CD14-positive monocyte (primary cell): ENCODE results near the gene ACTN4. TPM values are rescaled to one million over a fixed set of nuclear protein-coding genes. Genes with fewer than 3 reads are reported as not detected.
"Not testable (repeated sequence)": the region's sequence is repeated elsewhere in the genome, so short reads cannot be mapped to it uniquely, and the experiment has no call there.

Experiments
- DNase-seq, 3 donors: peaks; one replicate each; pipeline ENCODE4 v3.0.0-alpha.2; 2011 to 2022
- H2AFZ ChIP-seq: 2 replicates; pipeline ENCODE4 v1.6.0; 2012; ENCODE audit warnings: mild to moderate bottlenecking, low read depth, low read length, inconsistent platforms; ENCODE audit not compliant: insufficient read depth, poor library complexity, severe bottlenecking
- H3K27ac ChIP-seq, 2 donors: 1 replicate in 1 of 2; 2 replicates in 1 of 2; pipeline ENCODE4 v1.5.1; 2012 to 2013; ENCODE audit warnings: low read length in 2 of 2, control low read depth in 1 of 2, inconsistent platforms in 1 of 2, low read depth in 1 of 2, mild to moderate bottlenecking in 1 of 2
- H3K27me3 ChIP-seq, 2 donors: one replicate each; pipeline versions ENCODE4 v1.6.0 to v1.6.1; 2011 to 2013; ENCODE audit warnings: low read length in 2 of 2; ENCODE audit not compliant: control insufficient read depth in 2 of 2, insufficient read depth in 2 of 2
- H3K36me3 ChIP-seq, 2 donors: replicated peaks in 1 of 2; 1 replicate in 1 of 2; 2 replicates in 1 of 2; pipeline versions ENCODE4 v1.5.1 to v1.6.1; 2012 to 2013; ENCODE audit warnings: low read length in 2 of 2, control low read depth in 1 of 2, inconsistent platforms in 1 of 2, mild to moderate bottlenecking in 1 of 2; ENCODE audit not compliant: insufficient read depth in 2 of 2, control insufficient read depth in 1 of 2
- H3K4me1 ChIP-seq, 2 donors: 1 replicate in 1 of 2; 2 replicates in 1 of 2; pipeline versions ENCODE4 v1.5.1 to v1.6.1; 2012 to 2013; ENCODE audit warnings: low read length in 2 of 2, control low read depth in 1 of 2, inconsistent platforms in 1 of 2, mild to moderate bottlenecking in 1 of 2, moderate library complexity in 1 of 2; ENCODE audit not compliant: insufficient read depth in 2 of 2, control insufficient read depth in 1 of 2
- H3K4me2 ChIP-seq: replicated peaks from 2 replicates; pipeline ENCODE3; 2012; ENCODE audit warnings: low read length, moderate library complexity, mild to moderate bottlenecking; ENCODE audit not compliant: poor library complexity, severe bottlenecking; ENCODE audit errors: extremely low read depth
- H3K4me3 ChIP-seq, 3 experiments: fragments of 200-600 bp in 1 of 3; sonication (generic) in 1 of 3; replicated peaks in 1 of 3; 1 replicate in 2 of 3; 2 replicates in 1 of 3; pipeline ENCODE4 v1.5.1; 2011 to 2013; ENCODE audit warnings: low read length in 3 of 3, mild to moderate bottlenecking in 3 of 3, control low read depth in 2 of 3, low read depth in 2 of 3, inconsistent platforms in 1 of 3, moderate library complexity in 1 of 3
- H3K79me2 ChIP-seq: 2 replicates; pipeline ENCODE4 v1.6.0; 2012; ENCODE audit warnings: mild to moderate bottlenecking, control low read depth, inconsistent platforms, low read length, moderate library complexity; ENCODE audit not compliant: insufficient read depth
- H3K9ac ChIP-seq: 2 replicates; pipeline ENCODE4 v1.6.0; 2017; ENCODE audit warnings: low read length, mild to moderate bottlenecking; ENCODE audit not compliant: insufficient read depth, poor library complexity, severe bottlenecking
- H3K9me3 ChIP-seq, 2 donors: replicated peaks in 1 of 2; 1 replicate in 1 of 2; 2 replicates in 1 of 2; pipeline versions ENCODE4 v1.5.1 to v1.6.1; 2012 to 2013; ENCODE audit warnings: low read length in 2 of 2, control low read depth in 1 of 2; ENCODE audit not compliant: control insufficient read depth in 1 of 2, insufficient read depth in 1 of 2
- H4K20me1 ChIP-seq: 2 replicates; pipeline ENCODE4 v1.6.0; 2012; ENCODE audit warnings: mild to moderate bottlenecking, low read length, control low read depth, moderate library complexity; ENCODE audit not compliant: insufficient read depth
- H3K27ac Mint-ChIP-seq, 7 donors: one replicate each; pipeline ENCODE4 v1.8.0; 2020; ENCODE audit warnings: mild to moderate bottlenecking in 7 of 7, mixed read lengths in 7 of 7, moderate library complexity in 6 of 7, inconsistent platforms in 2 of 7
- H3K27me3 Mint-ChIP-seq, 3 donors: one replicate each; pipeline ENCODE4 v1.8.0; 2021 to 2022; ENCODE audit warnings: low read depth in 3 of 3, mild to moderate bottlenecking in 3 of 3, mixed read lengths in 3 of 3, moderate library complexity in 3 of 3, inconsistent platforms in 1 of 3
- H3K36me3 Mint-ChIP-seq, 2 donors: one replicate each; pipeline ENCODE4 v1.8.0; 2020; ENCODE audit warnings: mixed read lengths in 2 of 2, inconsistent platforms in 1 of 2, mild to moderate bottlenecking in 1 of 2
- H3K4me1 Mint-ChIP-seq: one replicate; pipeline ENCODE4 v1.8.0; 2020; ENCODE audit warnings: mild to moderate bottlenecking, mixed read lengths
- H3K4me3 Mint-ChIP-seq, 2 donors: one replicate each; pipeline ENCODE4 v1.8.0; 2020; ENCODE audit warnings: mild to moderate bottlenecking in 2 of 2, mixed read lengths in 2 of 2, moderate library complexity in 1 of 2
- H3K9me3 Mint-ChIP-seq, 7 donors: one replicate each; pipeline ENCODE4 v1.8.0; 2020 to 2022; ENCODE audit warnings: mixed read lengths in 7 of 7, mild to moderate bottlenecking in 6 of 7, moderate library complexity in 6 of 7, inconsistent platforms in 2 of 7
- WGBS: methylation state at CpG from one replicate; pipeline ENCODE4 v1.1.5; 2013; ENCODE audit warnings: missing lambda C conversion rate; ENCODE audit not compliant: insufficient coverage; 5-methylcytosine and 5-hydroxymethylcytosine counted together
- intact Hi-C, 2 donors: fragments of 100-400 bp; cut with micrococcal nuclease; formaldehyde crosslinking; loops; one replicate each; pipeline versions ENCODE4 v1.15.0 to v1.15.1; 2023
- polyA plus RNA-seq, 3 donors: library from polyadenylated mRNA; depleted of rRNA in 1 of 3; unstranded in 2 of 3; stranded (reverse) in 1 of 3; fragments of 300-500 nt in 2 of 3; fragments of >200 nt in 1 of 3; fragmentation: Illumina TruSeq in 2 of 3; gene quantifications; 1 replicate in 2 of 3; 2 replicates in 1 of 3; pipeline ENCODE4 v1.2.3, GENCODE V29; 2012 to 2021
- TF ChIP-seq, protein P1 (sequence below): fragments of 200-600 bp; IDR thresholded peaks from one replicate; pipeline ENCODE4 v1.8.0; 2022; ENCODE audit warnings: antibody characterized with exemption, mild to moderate bottlenecking

Gene ACTN4
- polyA plus RNA-seq, 3 donors, result 8.4 to 177 (median 16.0) TPM

GRCh38 chr19:38769635-38770211 is 122.3 kb downstream of the ACTN4 start:
- intact Hi-C loops, result loop anchor here (2.0 to 10.0 kb wide), 2 partner anchors 19 to 125 kb away; partner anchors contain the start of genes LGALS7B (in 1 of the 2), NFKBIB (in 1 of the 2) and SIRT2 (in 1 of the 2)
- no peaks in the 10 kb centered on the region for H3K27me3 ChIP-seq
- H3K4me1 ChIP-seq, result peaks cover 5 to 13% of the 10 kb centered on the region in 2 donors
- DNase-seq, result peak; percentile 84 to 92 (median 87)
- peak overlapping the region; percentile 67 to 81 for H3K27ac ChIP-seq
- H3K36me3 ChIP-seq, result no peaks in the 10 kb centered on the region
- WGBS, result 7% methylated on average over 37 of the region's 42 CpGs
- TF ChIP-seq, protein P1, sequence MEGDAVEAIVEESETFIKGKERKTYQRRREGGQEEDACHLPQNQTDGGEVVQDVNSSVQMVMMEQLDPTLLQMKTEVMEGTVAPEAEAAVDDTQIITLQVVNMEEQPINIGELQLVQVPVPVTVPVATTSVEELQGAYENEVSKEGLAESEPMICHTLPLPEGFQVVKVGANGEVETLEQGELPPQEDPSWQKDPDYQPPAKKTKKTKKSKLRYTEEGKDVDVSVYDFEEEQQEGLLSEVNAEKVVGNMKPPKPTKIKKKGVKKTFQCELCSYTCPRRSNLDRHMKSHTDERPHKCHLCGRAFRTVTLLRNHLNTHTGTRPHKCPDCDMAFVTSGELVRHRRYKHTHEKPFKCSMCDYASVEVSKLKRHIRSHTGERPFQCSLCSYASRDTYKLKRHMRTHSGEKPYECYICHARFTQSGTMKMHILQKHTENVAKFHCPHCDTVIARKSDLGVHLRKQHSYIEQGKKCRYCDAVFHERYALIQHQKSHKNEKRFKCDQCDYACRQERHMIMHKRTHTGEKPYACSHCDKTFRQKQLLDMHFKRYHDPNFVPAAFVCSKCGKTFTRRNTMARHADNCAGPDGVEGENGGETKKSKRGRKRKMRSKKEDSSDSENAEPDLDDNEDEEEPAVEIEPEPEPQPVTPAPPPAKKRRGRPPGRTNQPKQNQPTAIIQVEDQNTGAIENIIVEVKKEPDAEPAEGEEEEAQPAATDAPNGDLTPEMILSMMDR, result peak; percentile 95
- H2AFZ ChIP-seq, result peak overlapping the region; percentile 92
- Mint-ChIP-seq H3K4me1 (peaks cover 5% of the 10 kb centered on the region), H3K36me3 (no peaks in the 10 kb centered on the region), H3K9me3 (peaks cover 0 to 3% (median 0%) of the 10 kb centered on the region in 7 donors), H3K27me3 (peaks cover 0 to 4% (median 3%) of the 10 kb centered on the region in 3 donors), H3K27ac (peak overlapping the region; percentile 76 to 90 (median 86)), H3K4me3 (peak overlapping the region; percentile 57 to 68)
- H3K4me3 ChIP-seq, result peak overlapping the region; percentile 27 to 75 (median 44)
- peak overlapping the region; percentile 55 for H3K9ac ChIP-seq
- no peaks in the 10 kb centered on the region for H4K20me1 ChIP-seq
- no peaks in the 10 kb centered on the region for H3K79me2 ChIP-seq
- no peaks in the 10 kb centered on the region for H3K9me3 ChIP-seq
- H3K4me2 ChIP-seq, result peak overlapping the region; percentile 79

DNA sequence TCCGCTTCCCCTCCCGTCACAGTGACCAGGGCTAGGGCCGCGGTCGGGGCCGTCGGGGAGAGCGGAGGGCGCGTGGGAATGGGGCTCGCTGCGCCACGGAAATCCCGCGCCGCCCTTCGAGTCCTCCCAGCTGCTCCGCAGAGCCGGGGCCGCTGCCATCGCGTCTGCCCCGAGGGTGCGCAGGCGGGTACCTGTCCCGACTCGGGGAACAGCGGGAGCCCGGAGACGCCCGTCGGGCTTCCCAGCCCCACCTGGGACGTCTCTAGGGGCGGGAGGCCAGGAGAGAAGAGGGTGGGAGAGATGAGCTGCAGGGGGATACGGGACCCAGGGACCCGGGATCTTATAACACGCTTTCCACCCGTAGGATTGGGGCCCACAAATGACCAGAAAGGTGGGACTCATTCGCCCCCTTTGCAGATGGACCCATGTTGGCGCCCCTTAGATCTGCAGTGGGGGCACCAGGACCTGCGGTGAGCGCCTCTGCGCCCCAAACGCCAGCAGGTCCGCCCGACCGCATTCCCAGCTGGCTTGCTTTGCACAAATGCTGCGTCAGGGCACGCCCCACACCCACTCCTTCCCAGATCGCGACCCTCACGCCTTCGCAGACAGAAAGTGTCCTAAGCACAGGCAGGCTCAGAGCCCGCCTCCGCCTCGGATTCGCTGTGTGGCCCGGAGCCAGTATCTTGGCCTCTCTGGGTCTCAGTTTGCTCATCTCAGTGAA is 122.9 kb downstream of the ACTN4 start:
- H3K4me3 Mint-ChIP-seq, result peak overlapping the region; percentile 51 to 68
- H3K36me3 ChIP-seq, H3K27me3 Mint-ChIP-seq, H3K4me1 Mint-ChIP-seq, H3K27me3 ChIP-seq, H3K36me3 Mint-ChIP-seq, H4K20me1 ChIP-seq, H3K27ac Mint-ChIP-seq, intact Hi-C loops, DNase-seq, H3K79me2 ChIP-seq, H3K9me3 Mint-ChIP-seq, H3K9me3 ChIP-seq: not testable (repeated sequence)
- Histone ChIP-seq H2AFZ (peak overlapping the region; percentile 92), H3K4me3 (peak overlapping the region; percentile 27 to 75 (median 44)), H3K9ac (peak overlapping the region; percentile 55), H3K4me2 (peak overlapping the region; percentile 79), H3K4me1 (peaks cover 5 to 13% of the 10 kb centered on the region in 2 donors), H3K27ac (peak overlapping the region in 1 of 2 donors; percentile 81)
- 9% methylated on average over 10 of the region's 58 CpGs for WGBS

DNA sequence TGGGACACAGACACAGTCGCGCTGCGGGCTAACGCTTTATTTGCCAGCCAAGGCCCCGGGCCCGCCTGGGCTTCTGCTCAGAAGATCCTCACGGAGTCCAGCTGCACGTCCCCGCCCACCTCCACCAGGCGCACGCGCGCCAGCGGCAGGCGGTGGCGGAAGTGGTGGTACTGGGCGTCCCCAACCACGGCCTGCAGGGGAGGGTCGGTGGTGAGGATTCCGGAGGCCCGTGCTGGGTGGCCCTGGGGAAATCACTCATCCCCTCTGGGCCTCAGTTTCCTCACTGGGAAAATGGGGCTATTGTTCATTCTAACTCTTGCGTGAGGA is 123.5 kb downstream of the ACTN4 start:
- H3K4me1 Mint-ChIP-seq, intact Hi-C loops, H3K27ac ChIP-seq, H3K27me3 ChIP-seq, H3K36me3 Mint-ChIP-seq, H3K9me3 Mint-ChIP-seq, DNase-seq, H2AFZ ChIP-seq, H3K4me2 ChIP-seq, H3K79me2 ChIP-seq, H4K20me1 ChIP-seq, H3K9me3 ChIP-seq, H3K27ac Mint-ChIP-seq, H3K4me3 ChIP-seq, H3K4me3 Mint-ChIP-seq, H3K27me3 Mint-ChIP-seq, H3K36me3 ChIP-seq, H3K9ac ChIP-seq: not testable (repeated sequence)
- WGBS, result no CpG with 5 or more reads among the region's 22 CpGs
- H3K4me1 ChIP-seq, result peaks cover 5 to 13% of the 10 kb centered on the region in 2 donors

- H3K4me2 ChIP-seq, H3K4me1 Mint-ChIP-seq, H3K9me3 Mint-ChIP-seq, H3K27ac Mint-ChIP-seq, H3K9me3 ChIP-seq, H3K27me3 Mint-ChIP-seq, intact Hi-C loops, H2AFZ ChIP-seq, H3K79me2 ChIP-seq, H3K9ac ChIP-seq, H3K4me3 Mint-ChIP-seq, H3K4me3 ChIP-seq, H3K27ac ChIP-seq, DNase-seq, H3K36me3 ChIP-seq, H3K27me3 ChIP-seq, H4K20me1 ChIP-seq, H3K36me3 Mint-ChIP-seq: not testable (repeated sequence)
- WGBS, result no CpG with 5 or more reads among the region's 30 CpGs
- H3K4me1 ChIP-seq, result peaks cover 5 to 13% of the 10 kb centered on the region in 2 donors
Measured at GRCh38 chr19:38771569-38771968, 124.1 kb downstream of the ACTN4 start.
